TTC549 (cell line): ENCODE measurements around the gene TDRD15.
"Not testable (repeated sequence)": the region's sequence is repeated elsewhere in the genome, so short reads cannot be mapped to it uniquely, and the experiment has no call there.

Source experiments
- FAIRE-seq: peaks from 2 replicates; lab custom pipeline; 2012; peaks lifted over from hg19 to GRCh38; lab: Jason Lieb, UNC

TDRD15 gene

GRCh38 chr2:21146638-21147037 is 22.9 kb downstream of the TDRD15 start:
- no peak for FAIRE-seq

GRCh38 chr2:21148718-21149117 is 24.9 kb downstream of the TDRD15 start:
- no peak for FAIRE-seq

- not testable (repeated sequence) for FAIRE-seq
These were observed 27.5 kb downstream of the TDRD15 start for GRCh38 chr2:21151234-21151633.

- no peak for FAIRE-seq
These were observed 31.8 kb downstream of the TDRD15 start for GRCh38 chr2:21155365-21156136.

GRCh38 chr2:21161122-21161521 is 37.4 kb downstream of the TDRD15 start:
- FAIRE-seq = no peak

GRCh38 chr2:21161832-21162614 is 38.3 kb downstream of the TDRD15 start:
- no peak for FAIRE-seq

GRCh38 chr2:21162615-21162878 is 38.8 kb downstream of the TDRD15 start:
- FAIRE-seq = no peak

- FAIRE-seq = no peak
These were observed 39.4 kb downstream of the TDRD15 start for GRCh38 chr2:21163213-21163612.

- peak; percentile 77 for FAIRE-seq
These were observed 41.6 kb downstream of the TDRD15 start for GRCh38 chr2:21165350-21165749.

- no peak for FAIRE-seq
These were observed 52.3 kb downstream of the TDRD15 start for GRCh38 chr2:21175895-21176646.

GRCh38 chr2:21181957-21182356 is 58.2 kb downstream of the TDRD15 start:
- FAIRE-seq = no peak

GRCh38 chr2:21183306-21183705 is 59.5 kb downstream of the TDRD15 start:
- no peak for FAIRE-seq

- no peak for FAIRE-seq
These were observed 60.0 kb downstream of the TDRD15 start for GRCh38 chr2:21183726-21184125.

- FAIRE-seq = no peak
These were observed 67.8 kb downstream of the TDRD15 start for GRCh38 chr2:21191535-21191934.
